GM18951 (cell line): ENCODE measurements around the gene ATP5F1E.
A peak's percentile ranks its signal among the peaks of the same experiment; 100 is the strongest.

Experiments
- POLR2A ChIP-seq: IDR thresholded peaks from 4 replicates; pipeline ENCODE4 v1.6.1; 2011; ENCODE audit warnings: mild to moderate bottlenecking; ENCODE audit not compliant: insufficient read length, insufficient read depth; ENCODE audit errors: extremely low read depth
- in situ Hi-C: fragments of 300-500 bp; cut with MboI; formaldehyde crosslinking; loops from one replicate; pipeline ENCODE4 v1.12.0; 2022; ENCODE audit warnings: low sequenced_read_pairs, mixed read lengths, inconsistent platforms; ENCODE audit not compliant: unreplicated experiment

Gene ATP5F1E

DNA sequence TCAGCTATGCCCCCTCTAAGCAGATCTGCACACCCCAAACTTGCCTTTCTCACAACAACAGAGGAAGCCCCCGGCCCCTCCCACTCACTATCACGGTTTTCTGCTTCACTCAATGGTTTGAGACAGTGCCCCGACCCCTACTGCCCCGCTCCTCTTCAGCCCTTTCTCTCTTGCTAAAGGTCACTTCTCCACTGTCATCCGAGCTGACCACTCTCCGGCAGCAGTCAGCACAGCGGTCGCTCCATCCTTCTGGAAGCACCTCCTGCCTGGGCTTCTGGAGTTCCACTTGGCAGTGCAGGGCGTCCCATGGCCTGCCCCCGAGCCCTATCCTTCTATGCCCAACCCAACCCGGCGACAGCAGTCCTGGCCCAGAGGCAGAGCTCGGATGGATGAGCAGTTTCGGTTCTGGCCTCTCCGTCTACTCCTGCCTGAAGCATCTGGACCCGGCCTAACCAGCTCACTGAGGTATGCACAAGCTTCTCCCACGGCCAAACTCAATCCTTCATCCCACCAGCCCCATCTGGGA lies 29.2 kb downstream of the ATP5F1E start:
- in situ Hi-C loops: no loop called here

DNA sequence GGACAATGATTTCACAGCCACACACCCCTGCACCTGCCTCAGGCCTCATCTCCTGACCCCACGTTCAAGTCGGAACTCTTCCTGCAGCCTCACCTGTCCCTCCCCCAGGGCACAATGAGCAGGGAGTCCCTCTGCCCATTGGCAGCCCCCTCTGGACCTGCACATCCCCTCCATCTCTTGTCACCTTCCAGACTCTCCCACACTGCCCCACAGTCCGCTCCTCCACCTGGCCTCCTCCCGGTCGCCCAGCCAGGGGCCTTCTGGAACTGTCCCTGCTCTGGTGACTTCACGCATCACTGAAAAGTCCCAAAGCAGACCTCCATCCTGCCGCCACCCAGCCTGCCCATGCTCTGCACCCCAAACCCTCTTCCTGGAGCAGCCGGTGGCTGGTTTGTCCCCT lies 29.7 kb downstream of the ATP5F1E start:
- in situ Hi-C loops: no loop called here
- TF ChIP-seq POLR2A: no peak

More for the DNA sequence above, 29.2 kb downstream of the ATP5F1E start:
- TF ChIP-seq POLR2A: no peak

DNA sequence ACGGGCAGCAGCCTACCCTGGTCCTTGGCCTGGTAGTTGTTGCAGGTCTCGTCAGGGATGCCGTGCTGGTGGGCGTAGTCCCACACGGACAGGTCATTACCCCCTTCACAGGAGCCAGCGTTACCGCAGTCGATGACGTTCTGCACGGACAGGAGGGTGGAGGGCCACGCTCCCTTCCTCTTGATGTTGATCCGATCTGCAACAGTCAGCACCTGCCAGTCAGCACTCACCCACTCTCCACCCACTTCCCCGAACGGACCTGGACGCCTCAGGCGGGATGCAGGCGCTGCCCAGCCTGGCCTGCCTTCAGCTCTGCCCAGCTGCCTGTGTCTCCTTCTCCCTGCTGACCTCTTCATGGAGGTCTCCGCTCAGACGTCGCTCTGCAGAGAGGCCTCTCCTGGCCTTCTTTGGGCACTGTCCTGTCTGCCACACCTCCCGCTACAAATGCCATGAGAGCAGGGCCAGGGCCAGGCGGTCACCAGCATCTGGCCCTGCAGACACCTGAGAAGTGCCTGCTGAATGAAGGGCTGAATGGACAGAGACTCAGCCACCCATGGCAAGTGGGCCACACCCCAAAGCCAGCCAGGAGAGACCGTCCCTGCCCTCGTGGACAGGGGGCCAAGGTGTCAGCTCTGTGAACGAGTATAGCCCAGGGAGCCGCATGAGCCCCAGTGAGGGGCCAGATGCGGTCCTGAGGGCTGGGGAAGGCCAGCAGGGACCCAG lies 30.5 kb downstream of the ATP5F1E start:
- no peak for TF ChIP-seq POLR2A
- in situ Hi-C loops: no loop called here

DNA sequence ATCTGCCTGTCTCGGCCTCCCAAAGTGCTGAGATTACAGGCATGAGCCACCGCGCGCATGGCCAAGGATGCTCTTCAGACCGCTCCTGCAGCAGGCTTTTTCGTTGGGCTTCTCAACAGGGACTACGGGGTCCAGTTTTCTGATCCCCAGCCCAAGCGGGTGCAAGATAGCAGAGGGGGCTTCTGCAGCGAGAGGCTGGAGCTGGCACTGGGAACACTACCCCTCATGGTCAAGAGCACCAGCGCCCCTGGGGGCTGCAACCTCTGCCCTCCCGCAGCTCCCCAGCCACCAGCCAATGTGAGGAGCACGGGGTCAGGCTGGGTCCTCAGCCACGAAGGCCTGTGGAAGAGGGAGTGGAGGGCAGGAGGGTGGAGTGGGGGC lies 31.1 kb downstream of the ATP5F1E start:
- in situ Hi-C loops: no loop called here
- TF ChIP-seq POLR2A: no peak

DNA sequence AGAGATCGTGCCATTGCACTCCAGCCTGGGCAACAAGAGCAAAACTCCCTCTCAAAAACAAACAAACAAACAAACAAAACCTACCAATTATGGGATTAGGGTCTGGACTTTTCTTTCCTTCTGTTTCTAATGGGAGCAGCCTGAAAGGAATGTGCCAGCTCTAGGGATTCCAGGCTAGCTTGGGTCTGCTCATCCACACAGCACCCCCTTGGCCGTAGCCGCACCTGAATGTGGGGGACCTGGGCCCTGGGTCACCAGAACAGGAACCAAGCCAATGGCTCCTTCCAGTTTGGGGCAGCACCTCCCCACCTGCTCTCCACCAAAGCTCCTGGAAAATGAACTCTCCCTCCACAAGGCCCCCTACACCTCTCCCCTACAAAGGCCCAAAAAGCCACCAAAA lies 31.8 kb downstream of the ATP5F1E start:
- in situ Hi-C loops: no loop called here
- no peak for TF ChIP-seq POLR2A

DNA sequence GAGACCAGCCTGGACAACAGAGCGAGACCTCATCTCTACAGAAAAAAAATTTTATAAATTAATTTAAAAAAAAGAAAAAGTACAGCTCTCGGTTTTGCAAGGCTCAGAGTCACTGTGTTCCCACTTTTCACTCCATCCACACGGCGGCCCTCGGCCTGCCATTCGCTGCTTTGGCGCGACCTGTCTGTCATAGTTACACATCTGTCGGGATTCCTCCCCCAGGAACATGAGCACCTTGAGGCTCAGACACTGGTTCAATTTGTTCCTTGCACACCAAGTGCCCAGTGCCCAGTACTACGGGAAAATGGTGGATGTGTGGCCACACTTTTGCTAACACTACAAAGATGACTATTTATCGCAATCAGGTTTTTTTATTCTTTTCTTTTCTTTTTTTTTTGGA lies 33.5 kb downstream of the ATP5F1E start:
- in situ Hi-C loops: no loop called here
- no peak for TF ChIP-seq POLR2A

DNA sequence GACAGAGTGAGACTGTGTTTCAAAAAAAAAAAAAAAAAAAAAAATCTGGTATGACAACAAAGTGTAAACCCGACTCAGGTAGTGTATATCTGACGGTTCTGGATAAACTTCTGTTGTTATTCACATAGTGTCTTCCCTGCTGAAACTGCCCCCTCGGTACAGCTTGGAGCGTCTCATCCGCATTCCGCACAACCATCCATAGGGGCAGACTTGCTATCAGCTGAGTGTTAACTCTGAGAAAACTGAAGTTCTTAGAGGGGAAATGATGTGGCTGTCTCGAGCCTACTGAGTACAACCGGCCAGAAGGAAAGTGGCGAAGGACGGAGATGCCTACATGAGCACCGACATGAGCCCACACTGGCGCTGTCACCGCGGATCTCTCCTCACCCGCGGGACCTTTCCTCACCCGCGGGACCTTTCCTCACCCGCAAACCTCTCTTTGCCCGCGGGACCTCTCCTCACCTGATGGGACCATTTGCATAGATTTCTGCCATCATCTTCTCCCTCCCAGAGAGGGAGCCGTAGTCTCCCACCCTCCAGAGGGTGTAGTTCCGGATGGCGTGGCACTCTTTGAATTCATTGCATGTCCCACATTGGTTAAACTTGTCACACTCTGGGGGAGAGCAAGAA lies 34.9 kb downstream of the ATP5F1E start:
- in situ Hi-C loops: no loop called here
- TF ChIP-seq POLR2A: no peak

DNA sequence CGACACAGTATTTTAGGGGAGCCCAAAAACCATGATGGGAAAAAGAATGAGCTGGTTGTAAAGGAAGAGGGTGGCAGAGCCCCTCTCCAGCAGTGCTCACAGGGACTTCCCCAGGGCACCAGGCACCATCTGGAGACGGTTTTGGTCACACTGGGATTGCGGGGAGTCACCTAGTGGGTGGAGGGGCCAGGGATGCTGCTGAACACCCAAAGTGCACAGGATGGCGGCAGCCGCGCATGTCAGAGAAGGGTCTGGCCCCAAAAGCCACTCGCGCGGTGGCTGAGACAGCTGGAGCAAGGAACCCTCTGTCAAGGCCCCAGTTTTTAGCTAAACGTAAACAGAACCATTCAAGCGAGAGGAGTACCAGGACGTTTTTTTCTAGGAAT lies 35.9 kb downstream of the ATP5F1E start:
- no peak for TF ChIP-seq POLR2A
- in situ Hi-C loops: no loop called here

DNA sequence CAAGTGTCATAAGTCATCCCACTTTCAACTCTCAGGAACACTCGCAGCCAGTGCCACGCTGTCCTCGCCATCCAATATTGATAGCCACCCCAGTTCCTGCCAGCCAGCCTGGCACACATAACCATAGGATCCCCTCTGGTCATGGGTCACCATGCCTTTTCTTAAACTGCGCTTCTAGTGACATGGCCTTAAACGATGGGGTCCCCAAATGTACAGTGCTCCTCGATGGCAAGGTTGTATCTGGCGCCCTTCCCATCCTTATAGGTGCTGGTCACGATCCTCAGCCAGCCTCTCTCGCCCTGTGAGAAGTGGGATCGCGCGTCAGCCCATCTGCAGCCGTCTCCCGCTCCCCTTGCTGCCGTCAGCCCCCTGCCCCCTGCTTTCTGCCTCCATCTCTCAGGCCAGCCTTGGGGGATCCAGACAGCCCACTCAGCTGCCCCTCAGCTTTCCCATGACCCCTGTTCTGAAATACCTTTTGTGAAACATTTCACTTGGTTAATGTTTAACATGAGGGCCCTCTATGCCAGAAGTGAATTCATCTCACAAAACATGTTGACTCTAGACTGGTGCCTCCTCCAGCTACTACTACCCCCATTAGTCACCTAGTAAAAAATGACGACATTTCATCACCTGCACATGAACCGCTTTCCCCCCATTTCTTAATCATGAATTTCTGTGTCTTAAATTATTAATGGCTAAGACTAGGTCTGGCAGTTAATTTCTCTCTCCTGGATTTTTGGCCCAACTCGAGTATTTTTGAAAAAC lies 36.5 kb downstream of the ATP5F1E start:
- in situ Hi-C loops: no loop called here
- peak; percentile 21 for TF ChIP-seq POLR2A

DNA sequence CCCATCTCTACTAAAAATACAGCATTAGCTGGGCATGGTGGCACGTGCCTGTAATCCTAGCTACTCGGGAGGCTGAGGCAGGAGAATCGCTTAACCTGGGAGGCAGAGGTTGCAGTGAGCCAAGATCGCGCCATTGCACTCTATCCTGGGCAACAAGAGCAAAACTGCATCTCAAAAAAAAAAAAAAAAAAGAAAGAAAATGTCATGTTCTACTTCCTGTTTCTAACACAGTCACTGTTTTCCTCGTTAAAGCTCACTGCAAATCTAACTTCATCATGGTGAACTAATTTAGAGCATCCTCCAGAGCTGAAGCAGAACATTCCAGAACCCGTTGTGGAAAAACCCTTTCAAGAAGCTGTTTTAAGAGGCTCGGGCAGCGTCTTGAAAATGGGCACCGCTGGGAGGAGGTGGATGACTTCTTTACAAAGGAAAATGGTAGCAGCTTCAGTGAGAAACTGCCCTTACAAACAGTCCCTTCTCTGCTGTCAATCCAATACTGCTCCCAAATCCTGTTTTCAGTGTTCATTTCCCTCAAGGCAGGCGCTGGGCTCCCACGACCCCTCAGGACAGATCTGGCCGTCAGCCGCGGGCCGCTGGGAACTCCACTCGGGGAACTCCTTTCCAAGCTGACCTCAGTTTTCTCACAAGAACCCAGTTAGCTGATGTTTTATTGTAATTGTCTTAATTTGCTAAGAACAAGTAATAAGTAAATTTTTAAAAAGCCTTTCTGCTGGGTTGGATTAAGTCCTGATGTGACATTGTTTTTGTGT lies 37.6 kb downstream of the ATP5F1E start:
- in situ Hi-C loops: no loop called here
- no peak for TF ChIP-seq POLR2A

DNA sequence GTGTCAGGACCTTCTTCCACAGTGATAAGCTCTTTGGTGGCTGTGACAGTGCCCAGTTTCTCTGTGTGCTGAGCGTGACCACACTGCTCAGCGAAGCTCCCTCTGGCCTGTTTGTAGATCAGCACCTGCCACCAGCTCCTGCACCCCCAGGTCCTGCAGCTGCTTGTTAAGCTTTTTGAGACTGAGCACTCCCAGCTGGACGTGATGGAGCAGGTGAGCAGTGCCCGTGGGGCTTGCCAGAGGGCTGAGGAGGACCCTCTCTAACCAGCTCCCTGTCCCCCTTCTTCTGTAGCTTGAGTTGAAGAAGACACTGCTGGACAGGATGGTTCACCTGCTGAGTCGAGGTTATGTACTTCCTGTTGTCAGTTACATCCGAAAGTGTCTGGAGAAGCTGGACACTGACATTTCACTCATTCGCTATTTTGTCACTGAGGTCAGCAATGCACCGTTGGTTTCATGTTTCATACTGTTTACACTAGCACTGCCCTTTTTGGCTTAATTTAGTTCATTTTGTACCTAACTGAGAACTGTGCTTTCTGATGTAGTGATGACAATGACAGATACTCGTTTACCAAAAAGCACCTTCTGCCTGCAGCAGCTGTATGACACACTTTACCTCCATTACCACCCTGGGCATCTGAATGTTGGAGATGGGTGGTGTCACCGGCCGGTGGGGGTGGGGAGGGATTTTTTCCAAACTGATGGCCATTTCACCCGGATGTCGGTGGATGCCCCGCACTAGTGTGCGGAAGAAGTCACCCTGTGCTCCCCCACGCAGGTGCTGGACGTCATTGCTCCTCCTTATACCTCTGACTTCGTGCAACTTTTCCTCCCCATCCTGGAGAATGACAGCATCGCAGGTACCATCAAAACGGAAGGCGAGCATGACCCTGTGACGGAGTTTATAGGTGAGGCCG lies 38.5 kb downstream of the ATP5F1E start:
- in situ Hi-C loops: no loop called here
- peak; percentile 27 for TF ChIP-seq POLR2A

DNA sequence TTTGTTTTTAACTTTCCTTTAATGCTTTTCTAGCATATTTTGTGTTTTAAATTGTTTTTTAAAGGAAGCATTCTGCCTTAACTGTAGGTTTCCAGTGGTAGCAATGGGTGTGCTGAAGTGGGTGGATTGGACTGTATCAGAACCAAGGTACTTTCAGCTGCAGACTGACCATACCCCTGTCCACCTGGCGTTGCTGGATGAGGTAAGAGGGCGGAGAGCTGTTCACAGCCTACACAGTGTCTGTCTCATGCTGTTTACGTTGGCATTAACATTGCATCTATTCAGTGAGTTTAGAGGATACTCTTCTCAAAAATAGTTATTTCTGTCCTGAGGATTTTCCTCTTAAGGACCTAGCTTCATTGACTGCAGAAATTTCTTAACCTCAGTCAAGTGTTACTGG lies 39.2 kb downstream of the ATP5F1E start:
- in situ Hi-C loops: no loop called here

More for the DNA sequence above, 39.2 kb downstream of the ATP5F1E start:
- TF ChIP-seq POLR2A: no peak
